Activated naive CD4-positive, alpha-beta T cell treated with anti-CD3 and anti-CD28 coated beads, Interleukin-2, amount 10 ng/mL, durations not matched to agents 5 hours and 36 hours (primary cell): ENCODE data around the gene COL8A2. TPM values are rescaled to one million over a fixed set of nuclear protein-coding genes. Genes with fewer than 3 reads are reported as not detected.

Experiments used
- total RNA-seq, 2 experiments: library from RNA; stranded (reverse); gene quantifications; one replicate each; pipeline ENCODE4 v1.2.3, GENCODE V29; 2021

Gene COL8A2
- total RNA-seq: not detected

DNA sequence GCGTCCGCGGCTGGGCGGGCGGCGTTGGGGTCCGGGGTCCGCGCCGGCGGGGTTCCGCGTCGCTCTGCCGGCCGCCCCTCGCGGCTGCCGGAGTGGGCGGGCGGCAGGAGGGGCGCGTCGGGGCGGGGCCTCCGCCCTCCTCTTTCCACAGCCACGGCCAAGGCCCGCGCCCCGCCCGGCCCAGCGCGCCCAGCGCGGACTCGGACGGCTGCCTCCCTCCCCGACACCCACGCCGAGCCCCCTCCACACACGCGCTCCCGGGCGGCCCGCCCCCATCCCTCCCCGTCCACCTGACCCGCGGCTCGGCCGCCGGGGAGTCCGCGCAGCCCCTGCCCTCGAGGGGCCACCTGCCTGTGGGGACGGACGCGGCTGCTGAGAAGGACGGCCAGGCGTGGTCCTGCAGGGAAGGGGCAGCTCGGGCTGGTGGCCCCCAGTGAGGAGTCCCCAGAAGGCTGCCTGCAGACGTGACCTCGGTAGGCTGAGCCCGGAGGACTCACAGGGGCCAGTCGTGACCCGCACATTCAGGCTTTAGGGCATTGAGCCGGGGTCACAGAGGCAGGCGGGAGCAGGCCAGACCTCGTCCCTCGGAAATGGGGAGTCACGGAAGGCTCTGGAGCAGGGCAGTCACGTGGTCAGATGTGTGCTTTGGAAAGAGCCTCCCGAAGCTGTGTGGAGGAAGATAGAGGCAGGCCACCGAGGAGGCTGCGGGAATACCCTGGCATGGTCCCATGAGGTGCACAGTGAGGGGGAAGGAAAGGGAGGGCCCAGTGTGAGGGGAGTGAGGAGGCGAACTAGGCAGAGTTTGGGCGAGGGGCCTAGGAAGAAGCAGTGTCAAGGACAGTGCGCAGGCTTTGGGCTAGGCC is at the start of gene COL8A2:
Gene COL8A2, minus strand, starts transcription at position 94 of the 863 bp plus-strand sequence. CDS start 24,980 bp downstream, outside the sequence.

DNA sequence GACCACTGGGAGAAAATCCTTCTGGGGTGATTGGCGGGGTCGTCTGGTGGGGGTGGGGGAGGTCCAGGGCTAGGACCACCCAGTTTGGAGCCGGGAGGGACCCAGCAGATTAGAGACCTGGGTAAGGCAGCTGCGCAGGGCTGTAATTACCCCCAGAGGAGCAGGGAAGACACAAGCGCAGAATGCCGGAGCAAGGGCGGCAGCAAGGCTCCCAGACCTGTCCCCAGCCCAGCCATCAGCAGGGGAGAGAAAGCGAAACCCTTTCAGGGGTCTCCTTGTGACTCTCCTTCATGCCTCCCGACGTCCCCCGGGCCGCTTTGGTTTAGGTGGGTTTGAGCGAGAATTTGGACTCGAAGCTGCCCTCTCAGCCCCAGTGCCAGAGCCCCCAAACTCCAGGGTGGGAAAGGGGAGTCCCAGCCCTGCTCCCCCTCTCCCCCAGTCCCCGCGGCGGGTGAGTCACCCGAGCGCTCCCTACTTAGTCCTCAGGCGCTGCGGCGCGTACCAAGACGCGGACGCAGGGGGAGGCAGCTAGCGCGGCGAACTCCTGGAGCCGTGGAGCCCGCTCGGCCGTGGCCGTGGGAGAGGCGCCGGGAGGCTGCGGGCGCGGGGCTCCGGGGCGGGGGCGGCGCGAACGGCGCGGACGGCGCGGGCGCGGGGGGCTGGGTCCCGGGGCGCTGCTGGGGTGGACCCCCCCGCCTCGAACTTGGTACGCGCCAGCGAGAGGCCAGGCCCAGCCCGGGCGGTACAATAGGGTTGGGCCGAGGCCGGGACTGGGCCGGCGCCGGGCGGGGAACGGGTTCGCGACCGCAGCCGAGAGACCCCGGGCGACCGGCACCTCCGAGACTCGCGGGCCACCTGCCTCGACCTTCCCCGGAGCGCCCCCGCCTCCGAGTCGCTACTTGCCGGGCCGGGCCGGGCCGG is 30.6 kb upstream of the COL8A2 start, which contains the start of gene MAP7D1:
Gene MAP7D1, plus strand, starts transcription at position 753 of the 921 bp plus-strand sequence. CDS start 258 bp downstream, outside the sequence.

DNA sequence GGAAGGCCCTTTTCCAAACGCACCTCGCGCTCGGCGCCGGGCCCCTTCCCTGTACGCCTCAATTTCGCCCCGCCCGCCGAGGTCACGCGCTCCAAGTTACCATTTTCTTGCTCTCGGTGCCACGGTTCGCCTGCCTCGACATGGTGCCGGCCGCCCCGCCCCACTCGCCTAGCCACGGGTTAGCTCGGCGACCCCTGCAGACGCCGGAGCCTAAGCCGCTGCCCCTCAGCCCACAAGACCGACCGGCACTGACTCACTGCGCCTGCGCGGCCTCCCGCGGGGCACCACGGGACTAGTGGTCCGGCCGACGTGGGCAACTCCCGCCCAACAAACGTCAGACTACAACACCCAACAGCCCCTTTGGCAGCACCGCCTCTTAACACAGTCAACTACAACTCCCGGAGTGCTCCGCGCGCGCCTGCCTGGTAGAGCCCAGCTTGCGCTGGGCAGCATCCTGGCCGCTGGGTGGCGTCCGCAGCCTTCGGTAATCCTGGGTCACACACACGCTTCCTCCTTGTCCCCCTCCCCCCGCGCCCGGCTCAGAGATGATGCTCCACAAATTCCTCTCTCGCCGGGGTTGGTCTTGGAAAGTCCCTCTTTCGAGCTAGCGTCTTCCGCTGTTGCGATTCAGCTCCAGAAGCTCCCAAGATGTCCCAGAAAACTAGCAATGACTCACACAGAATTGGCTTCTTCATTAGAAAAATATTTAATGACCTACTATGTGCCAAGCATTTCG is 24.4 kb upstream of the COL8A2 start, which contains the start of gene TRAPPC3:
Gene TRAPPC3, minus strand, starts transcription at position 250 of the 736 bp plus-strand sequence. Its CDS starts 108 bp downstream, at position 142.

GRCh38 chr1:36088577-36089392 is 36.2 kb downstream of the COL8A2 start, which contains the start of gene ADPRS:
Gene ADPRS, plus strand, starts transcription at chr1:36088892. Its CDS starts 13 bp downstream, at chr1:36088905.

DNA sequence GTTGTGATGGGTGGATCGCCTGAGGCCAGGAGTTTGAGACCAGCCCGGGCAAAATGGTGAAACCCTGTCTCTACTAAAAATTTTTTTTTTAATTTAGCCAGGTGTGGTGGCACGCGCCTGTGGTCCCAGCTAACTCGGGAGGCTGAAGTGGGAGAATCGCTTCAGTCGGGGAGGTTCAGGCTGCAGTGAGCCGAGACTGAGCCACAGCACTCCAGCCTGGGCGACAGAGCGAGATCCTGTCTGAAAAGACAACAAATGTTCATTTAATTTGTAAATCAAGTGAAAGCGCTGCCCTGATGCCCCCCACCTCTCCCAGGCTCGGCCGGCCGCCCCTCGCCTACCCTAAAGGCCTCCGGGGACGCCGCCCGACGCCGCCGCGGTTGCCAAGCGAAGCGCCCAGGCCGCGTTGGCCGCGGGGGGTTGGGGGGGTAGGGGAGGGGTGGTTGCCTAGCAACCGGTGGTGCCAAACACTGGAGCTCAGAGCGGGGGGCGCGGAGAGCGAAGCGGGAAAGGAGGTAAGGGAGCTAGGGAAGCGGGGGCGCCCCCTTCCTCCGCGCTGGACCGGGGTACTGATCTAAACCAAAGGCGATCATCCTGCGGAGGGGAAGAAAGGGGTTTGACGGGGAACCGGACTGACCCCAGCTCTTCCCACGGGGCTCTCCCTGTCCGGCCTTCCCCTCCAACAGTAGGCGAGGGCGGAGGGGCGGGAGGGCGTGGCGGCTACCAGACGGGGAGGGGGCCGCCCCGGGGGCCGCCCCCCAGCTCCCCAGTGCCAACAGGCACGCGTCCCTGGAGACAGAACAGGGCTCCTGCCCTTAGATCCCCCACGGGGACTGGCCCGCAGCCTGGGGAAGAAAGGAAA is 41.2 kb downstream of the COL8A2 start, which contains the start of gene TEKT2:
Gene TEKT2, plus strand, starts transcription at position 460 of the 862 bp plus-strand sequence. CDS start 828 bp downstream, outside the sequence.

Other genes with a start within 250 kb of the COL8A2 start
- 10 to 100 TPM; 17.9 to 19.2 TPM for gene AGO1, start 242.0 kb downstream of the COL8A2 start, total RNA-seq
- 10 to 100 TPM; 22.2 to 23.0 TPM for gene AGO3, start 194.1 kb downstream of the COL8A2 start, total RNA-seq
- not detected for gene TEKT2, start 41.1 kb downstream of the COL8A2 start, total RNA-seq
- gene ADPRS, start 36.3 kb downstream of the COL8A2 start, total RNA-seq: 10 to 100 TPM; 25.0 to 27.1 TPM
- 10 to 100 TPM; 55.6 to 56.2 TPM for gene TRAPPC3, start 24.3 kb upstream of the COL8A2 start, total RNA-seq
- gene MAP7D1, start 30.9 kb upstream of the COL8A2 start, total RNA-seq: 100 to 1,000 TPM; 187 to 203 TPM
- 100 to 1,000 TPM; 128 to 129 TPM for gene THRAP3, start 99.2 kb upstream of the COL8A2 start, total RNA-seq
- gene SH3D21, start 181.1 kb upstream of the COL8A2 start, total RNA-seq: 10 to 100 TPM; 10.2 to 12.1 TPM
- gene EVA1B, start 198.4 kb upstream of the COL8A2 start, total RNA-seq: 10 to 100 TPM; 11.9 to 12.4 TPM